ENCODE measurements around the gene ZNF195. TPM values are rescaled to one million over a fixed set of nuclear protein-coding genes. Genes with fewer than 3 reads are reported as not detected.

The ZNF195 gene
- total RNA-seq, 4 donors from 2014 or later = 8.7 to 25.4 (median 11.1) TPM

DNA sequence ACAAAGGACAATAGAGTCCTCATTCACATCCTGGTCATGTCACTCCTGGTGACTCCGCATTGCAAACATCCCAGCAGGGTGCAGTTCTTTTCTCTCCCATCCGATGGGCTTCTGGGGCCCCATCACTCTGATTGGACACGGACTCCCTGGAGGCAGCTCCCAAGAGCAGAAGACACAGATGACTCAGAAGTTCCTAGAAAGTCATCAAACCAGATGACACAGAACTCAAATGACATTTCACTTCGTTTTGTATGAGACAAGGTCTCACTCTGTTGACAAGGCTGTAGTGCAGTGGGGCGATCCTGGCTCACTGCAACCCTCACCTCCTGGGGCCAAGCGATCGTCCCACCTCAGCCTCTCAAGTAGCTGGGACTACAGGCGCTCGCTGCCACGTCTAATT is 33.2 kb downstream of the ZNF195 start:
- TF ChIP-seq POLR2A (IDR thresholded peaks at IDR 0.05) = no peak
- TF ChIP-seq, protein P1, sequence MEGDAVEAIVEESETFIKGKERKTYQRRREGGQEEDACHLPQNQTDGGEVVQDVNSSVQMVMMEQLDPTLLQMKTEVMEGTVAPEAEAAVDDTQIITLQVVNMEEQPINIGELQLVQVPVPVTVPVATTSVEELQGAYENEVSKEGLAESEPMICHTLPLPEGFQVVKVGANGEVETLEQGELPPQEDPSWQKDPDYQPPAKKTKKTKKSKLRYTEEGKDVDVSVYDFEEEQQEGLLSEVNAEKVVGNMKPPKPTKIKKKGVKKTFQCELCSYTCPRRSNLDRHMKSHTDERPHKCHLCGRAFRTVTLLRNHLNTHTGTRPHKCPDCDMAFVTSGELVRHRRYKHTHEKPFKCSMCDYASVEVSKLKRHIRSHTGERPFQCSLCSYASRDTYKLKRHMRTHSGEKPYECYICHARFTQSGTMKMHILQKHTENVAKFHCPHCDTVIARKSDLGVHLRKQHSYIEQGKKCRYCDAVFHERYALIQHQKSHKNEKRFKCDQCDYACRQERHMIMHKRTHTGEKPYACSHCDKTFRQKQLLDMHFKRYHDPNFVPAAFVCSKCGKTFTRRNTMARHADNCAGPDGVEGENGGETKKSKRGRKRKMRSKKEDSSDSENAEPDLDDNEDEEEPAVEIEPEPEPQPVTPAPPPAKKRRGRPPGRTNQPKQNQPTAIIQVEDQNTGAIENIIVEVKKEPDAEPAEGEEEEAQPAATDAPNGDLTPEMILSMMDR (IDR thresholded peaks at IDR 0.05) = no peak
- DNase-seq (ENCODE audit: low spot score in 2 of 2) = peak in 1 of 2 donors; percentile 50
- WGBS, 2 donors = 71 to 79% methylated on average over 10 of the region's 10 CpGs
- intact Hi-C loops (cut with DNase I; ENCODE audit: low total_unique reads) = no loop called here
- H3K4me3 ChIP-seq (ENCODE audit: low read depth, poor library complexity, severe bottlenecking) = no peak overlapping the region

GRCh38 chr11:3344327-3345174 is 34.4 kb downstream of the ZNF195 start:
- intact Hi-C loops (cut with DNase I; ENCODE audit: low total_unique reads) = no loop called here
- DNase-seq (ENCODE audit: low spot score in 2 of 2) = no peak
- WGBS, 2 donors = 81% methylated on average over 6 of the region's 6 CpGs
- no peak overlapping the region for H3K4me3 ChIP-seq (ENCODE audit: low read depth, poor library complexity, severe bottlenecking)
- TF ChIP-seq, protein P1 (IDR thresholded peaks at IDR 0.05) = no peak
- TF ChIP-seq POLR2A (IDR thresholded peaks at IDR 0.05) = no peak

DNA sequence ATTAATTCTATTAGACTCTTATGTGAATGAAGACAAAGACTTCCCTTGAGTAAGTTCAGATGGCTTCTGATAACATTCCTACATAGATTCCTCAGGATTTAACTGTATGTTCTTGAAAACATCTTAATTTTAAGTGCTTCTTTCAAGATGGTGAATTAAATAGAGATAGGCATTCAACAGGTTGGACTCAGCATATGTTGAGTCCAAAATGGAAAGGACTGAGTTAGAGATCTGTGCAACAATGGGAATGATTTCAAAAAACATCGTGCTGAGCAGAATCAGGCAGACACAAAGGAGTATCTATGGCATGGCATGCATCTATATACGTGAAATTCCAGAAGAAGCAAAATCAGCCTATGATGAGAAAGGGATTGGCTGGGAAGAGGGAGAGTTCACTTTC is 36.2 kb downstream of the ZNF195 start:
- TF ChIP-seq, protein P1 (IDR thresholded peaks at IDR 0.05) = no peak
- TF ChIP-seq POLR2A (IDR thresholded peaks at IDR 0.05) = no peak
- intact Hi-C loops (cut with DNase I; ENCODE audit: low total_unique reads) = no loop called here
- 65 to 75% methylated on average over 2 of the region's 2 CpGs for WGBS, 2 donors
- no peak overlapping the region for H3K4me3 ChIP-seq (ENCODE audit: low read depth, poor library complexity, severe bottlenecking)
- no peak for DNase-seq (ENCODE audit: low spot score in 2 of 2)

GRCh38 chr11:3341298-3341697 is 37.6 kb downstream of the ZNF195 start:
- no peak overlapping the region for H3K4me3 ChIP-seq (ENCODE audit: low read depth, poor library complexity, severe bottlenecking)
- TF ChIP-seq, protein P1 (IDR thresholded peaks at IDR 0.05) = no peak
- no peak for TF ChIP-seq POLR2A (IDR thresholded peaks at IDR 0.05)
- 23 to 26% methylated on average over 10 of the region's 10 CpGs for WGBS, 2 donors
- peak; percentile 34 to 85 for DNase-seq (ENCODE audit: low spot score in 2 of 2)
- intact Hi-C loops (cut with DNase I; ENCODE audit: low total_unique reads) = no loop called here

GRCh38 chr11:3340025-3340424 is 38.9 kb downstream of the ZNF195 start:
- no peak overlapping the region for H3K4me3 ChIP-seq (ENCODE audit: low read depth, poor library complexity, severe bottlenecking)
- no peak for DNase-seq (ENCODE audit: low spot score in 2 of 2)
- 59 to 82% methylated on average over 4 of the region's 4 CpGs for WGBS, 2 donors
- intact Hi-C loops (cut with DNase I; ENCODE audit: low total_unique reads) = no loop called here
- no peak for TF ChIP-seq POLR2A (IDR thresholded peaks at IDR 0.05)
- TF ChIP-seq, protein P1 (IDR thresholded peaks at IDR 0.05) = no peak

GRCh38 chr11:3339340-3339624 is 39.7 kb downstream of the ZNF195 start:
- intact Hi-C loops (cut with DNase I; ENCODE audit: low total_unique reads) = no loop called here
- 73 to 75% methylated on average over 1 of the region's 1 CpG for WGBS, 2 donors
- TF ChIP-seq, protein P1 (IDR thresholded peaks at IDR 0.05) = no peak
- no peak for TF ChIP-seq POLR2A (IDR thresholded peaks at IDR 0.05)
- peak in 1 of 2 donors; percentile 63 for DNase-seq (ENCODE audit: low spot score in 2 of 2)
- no peak overlapping the region for H3K4me3 ChIP-seq (ENCODE audit: low read depth, poor library complexity, severe bottlenecking)

Measured in lower leg skin (tissue), 4 donors.